ENCODE results near the gene DDX47.

DDX47 gene

DNA sequence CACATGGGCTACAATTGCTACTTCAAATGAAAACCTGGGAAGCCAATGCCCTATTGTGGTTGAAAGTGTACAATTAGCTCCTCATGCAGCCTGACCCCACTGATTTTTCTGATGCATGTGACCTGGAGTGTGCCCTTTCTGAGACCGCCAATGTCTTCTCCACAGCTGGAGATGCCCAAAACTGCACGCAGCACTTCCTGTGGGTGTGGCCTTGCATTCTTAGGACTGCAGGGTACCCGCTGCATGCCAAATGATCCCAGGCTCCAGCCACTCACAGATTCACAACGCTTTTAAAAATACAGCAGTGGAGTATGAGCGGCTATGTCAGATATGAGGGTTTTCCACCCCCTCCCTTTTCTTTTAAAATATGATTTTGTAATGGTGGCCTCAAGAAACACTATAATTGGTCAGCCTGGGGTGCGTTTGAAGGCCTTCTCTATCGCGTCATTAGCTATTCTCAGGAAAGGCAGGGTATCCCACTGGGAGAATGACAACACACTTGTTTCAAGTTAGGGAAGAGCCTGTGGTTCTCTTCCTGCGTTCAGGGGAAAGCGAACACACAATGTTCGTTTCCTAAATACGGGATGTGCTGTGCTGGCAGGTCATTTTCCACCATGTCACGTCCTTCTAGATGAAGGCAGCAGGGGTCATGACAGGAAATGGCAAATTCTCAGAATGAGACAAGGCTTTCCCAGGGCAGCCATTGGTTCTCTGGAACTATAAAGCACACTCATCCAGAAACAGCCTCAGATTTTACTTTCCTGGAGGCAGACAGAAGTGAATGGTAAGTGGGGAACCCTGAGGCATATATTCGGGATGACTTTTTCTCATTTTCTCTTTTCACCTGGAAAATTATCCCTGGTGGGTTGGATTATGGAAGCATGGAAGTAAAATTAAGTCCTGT, 28.0 kb upstream of the DDX47 start, which contains the start of gene APOLD1:
Gene APOLD1 (plus strand): TSS at position 749 of the 904 bp plus-strand sequence. CDS start 33 bp downstream, at position 782.
- Histone ChIP-seq H3K9me2 (replicated peaks; ENCODE audit: low read depth, low read length) (no peaks in the 10 kb centered on the region), H2AFZ (ENCODE audit: low read length) (peak within 1 kb of the TSS; percentile 91), H3K9ac (ENCODE audit: low read depth, low read length, poor library complexity, severe bottlenecking) (peak within 1 kb of the TSS; percentile 82), H3K79me2 (ENCODE audit: insufficient read depth, low read length) (peaks cover 17% of the 10 kb centered on the region), H3K27me3 (ENCODE audit: insufficient read depth, low read length, poor library complexity, severe bottlenecking) (no peaks in the 10 kb centered on the region), H3K9me3 (ENCODE audit: insufficient read depth, low read depth, low read length) (no peaks in the 10 kb centered on the region), H3K4me1 (ENCODE audit: insufficient read depth, low read length, poor library complexity, severe bottlenecking) (peaks cover 39% of the 10 kb centered on the region), H4K20me1 (ENCODE audit: insufficient read depth, low read length, poor library complexity, severe bottlenecking) (no peaks in the 10 kb centered on the region), H3K36me3 (ENCODE audit: insufficient read depth, low read length) (no peaks in the 10 kb centered on the region), H3K4me3 (ENCODE audit: low read length, poor library complexity, severe bottlenecking) (peak within 1 kb of the TSS; percentile 83), H3K4me2 (ENCODE audit: low read depth, low read length, poor library complexity, severe bottlenecking) (peak within 1 kb of the TSS; percentile 83), H3F3A (ENCODE audit: low read depth) (no peaks in the 10 kb centered on the region)
- TF ChIP-seq EZH2phosphoT487 (IDR thresholded peaks at IDR 0.05; ENCODE audit: borderline replicate concordance), result no peak
- TF ChIP-seq, protein P1, sequence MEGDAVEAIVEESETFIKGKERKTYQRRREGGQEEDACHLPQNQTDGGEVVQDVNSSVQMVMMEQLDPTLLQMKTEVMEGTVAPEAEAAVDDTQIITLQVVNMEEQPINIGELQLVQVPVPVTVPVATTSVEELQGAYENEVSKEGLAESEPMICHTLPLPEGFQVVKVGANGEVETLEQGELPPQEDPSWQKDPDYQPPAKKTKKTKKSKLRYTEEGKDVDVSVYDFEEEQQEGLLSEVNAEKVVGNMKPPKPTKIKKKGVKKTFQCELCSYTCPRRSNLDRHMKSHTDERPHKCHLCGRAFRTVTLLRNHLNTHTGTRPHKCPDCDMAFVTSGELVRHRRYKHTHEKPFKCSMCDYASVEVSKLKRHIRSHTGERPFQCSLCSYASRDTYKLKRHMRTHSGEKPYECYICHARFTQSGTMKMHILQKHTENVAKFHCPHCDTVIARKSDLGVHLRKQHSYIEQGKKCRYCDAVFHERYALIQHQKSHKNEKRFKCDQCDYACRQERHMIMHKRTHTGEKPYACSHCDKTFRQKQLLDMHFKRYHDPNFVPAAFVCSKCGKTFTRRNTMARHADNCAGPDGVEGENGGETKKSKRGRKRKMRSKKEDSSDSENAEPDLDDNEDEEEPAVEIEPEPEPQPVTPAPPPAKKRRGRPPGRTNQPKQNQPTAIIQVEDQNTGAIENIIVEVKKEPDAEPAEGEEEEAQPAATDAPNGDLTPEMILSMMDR (conservative IDR thresholded peaks at IDR 0.05; ENCODE audit: low read length), result no peak

DNA sequence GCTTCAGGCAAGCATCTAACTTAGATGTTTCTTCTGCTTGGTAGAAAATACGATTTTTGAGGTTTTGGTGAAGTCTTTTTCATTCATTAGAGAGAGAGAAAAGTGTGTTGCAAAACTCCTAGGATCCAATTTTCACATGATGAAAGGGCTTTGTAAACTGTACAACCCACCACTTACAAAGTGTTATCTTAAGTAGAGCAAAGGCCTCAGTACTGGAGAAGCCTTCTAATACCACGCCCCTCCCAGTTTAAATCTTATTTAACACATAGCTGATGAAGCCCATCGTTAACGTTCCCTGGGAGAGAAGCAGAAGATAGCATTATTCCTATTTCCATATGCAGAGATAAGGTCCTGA, 26.8 kb upstream of the DDX47 start:
- no peaks in the 10 kb centered on the region for H3K36me3 ChIP-seq (ENCODE audit: insufficient read depth, low read length)
- no peak for TF ChIP-seq EZH2phosphoT487 (IDR thresholded peaks at IDR 0.05; ENCODE audit: borderline replicate concordance)
- TF ChIP-seq, protein P1 (conservative IDR thresholded peaks at IDR 0.05; ENCODE audit: low read length), result no peak
- H3K4me2 ChIP-seq (ENCODE audit: low read depth, low read length, poor library complexity, severe bottlenecking), result peak overlapping the region; percentile 83
- H3K4me1 ChIP-seq (ENCODE audit: insufficient read depth, low read length, poor library complexity, severe bottlenecking), result peaks cover 39% of the 10 kb centered on the region
- H3K27me3 ChIP-seq (ENCODE audit: insufficient read depth, low read length, poor library complexity, severe bottlenecking), result no peaks in the 10 kb centered on the region
- H4K20me1 ChIP-seq (ENCODE audit: insufficient read depth, low read length, poor library complexity, severe bottlenecking), result no peaks in the 10 kb centered on the region
- peaks cover 17% of the 10 kb centered on the region for H3K79me2 ChIP-seq (ENCODE audit: insufficient read depth, low read length)
- H3K9ac ChIP-seq (ENCODE audit: low read depth, low read length, poor library complexity, severe bottlenecking), result peak overlapping the region; percentile 82
- no peaks in the 10 kb centered on the region for H3K9me3 ChIP-seq (ENCODE audit: insufficient read depth, low read depth, low read length)
- peak overlapping the region; percentile 83 for H3K4me3 ChIP-seq (ENCODE audit: low read length, poor library complexity, severe bottlenecking)
- H3K9me2 ChIP-seq (replicated peaks; ENCODE audit: low read depth, low read length), result no peaks in the 10 kb centered on the region
- H3F3A ChIP-seq (ENCODE audit: low read depth), result no peaks in the 10 kb centered on the region
- H2AFZ ChIP-seq (ENCODE audit: low read length), result peak overlapping the region; percentile 91

DNA sequence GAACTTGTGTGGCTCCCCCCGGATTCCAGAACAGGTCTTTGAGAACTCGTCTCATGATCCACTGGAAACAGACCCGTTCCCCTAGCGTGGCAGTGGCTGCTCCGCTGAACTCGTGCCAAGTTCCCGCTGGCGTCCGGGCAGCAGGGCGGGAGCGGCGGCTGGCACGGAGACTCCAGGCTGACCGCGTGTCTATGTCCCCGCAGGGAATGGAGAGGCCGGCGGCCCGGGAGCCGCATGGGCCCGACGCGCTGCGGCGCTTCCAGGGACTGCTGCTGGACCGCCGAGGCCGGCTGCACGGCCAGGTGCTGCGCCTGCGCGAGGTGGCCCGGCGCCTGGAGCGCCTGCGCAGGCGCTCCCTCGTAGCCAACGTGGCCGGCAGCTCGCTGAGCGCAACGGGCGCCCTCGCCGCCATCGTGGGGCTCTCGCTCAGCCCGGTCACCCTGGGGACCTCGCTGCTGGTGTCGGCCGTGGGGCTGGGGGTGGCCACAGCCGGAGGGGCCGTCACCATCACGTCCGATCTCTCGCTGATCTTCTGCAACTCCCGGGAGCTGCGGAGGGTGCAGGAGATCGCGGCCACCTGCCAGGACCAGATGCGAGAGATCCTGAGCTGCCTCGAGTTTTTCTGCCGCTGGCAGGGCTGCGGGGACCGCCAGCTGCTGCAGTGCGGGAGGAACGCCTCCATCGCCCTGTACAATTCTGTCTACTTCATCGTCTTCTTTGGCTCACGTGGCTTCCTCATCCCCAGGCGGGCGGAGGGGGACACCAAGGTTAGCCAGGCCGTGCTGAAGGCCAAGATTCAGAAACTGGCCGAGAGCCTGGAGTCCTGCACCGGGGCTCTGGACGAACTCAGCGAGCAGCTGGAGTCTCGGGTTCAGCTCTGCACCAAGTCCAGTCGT, 26.2 kb upstream of the DDX47 start:
- Histone ChIP-seq H2AFZ (ENCODE audit: low read length) (peak overlapping the region; percentile 91), H3K4me3 (ENCODE audit: low read length, poor library complexity, severe bottlenecking) (peak overlapping the region; percentile 83), H3K36me3 (ENCODE audit: insufficient read depth, low read length) (no peaks in the 10 kb centered on the region), H3K9me2 (replicated peaks; ENCODE audit: low read depth, low read length) (no peaks in the 10 kb centered on the region), H3K9me3 (ENCODE audit: insufficient read depth, low read depth, low read length) (no peaks in the 10 kb centered on the region), H4K20me1 (ENCODE audit: insufficient read depth, low read length, poor library complexity, severe bottlenecking) (no peaks in the 10 kb centered on the region), H3K79me2 (ENCODE audit: insufficient read depth, low read length) (peaks cover 17% of the 10 kb centered on the region), H3K4me1 (ENCODE audit: insufficient read depth, low read length, poor library complexity, severe bottlenecking) (peaks cover 39% of the 10 kb centered on the region), H3K4me2 (ENCODE audit: low read depth, low read length, poor library complexity, severe bottlenecking) (peak overlapping the region; percentile 83), H3K27me3 (ENCODE audit: insufficient read depth, low read length, poor library complexity, severe bottlenecking) (no peaks in the 10 kb centered on the region), H3F3A (ENCODE audit: low read depth) (no peaks in the 10 kb centered on the region), H3K9ac (ENCODE audit: low read depth, low read length, poor library complexity, severe bottlenecking) (peak overlapping the region; percentile 82)
- TF ChIP-seq, protein P1 (conservative IDR thresholded peaks at IDR 0.05; ENCODE audit: low read length), result no peak; the same call in 1 of the 2 replicates
- TF ChIP-seq EZH2phosphoT487 (IDR thresholded peaks at IDR 0.05; ENCODE audit: borderline replicate concordance), result no peak
